Ascending aorta (tissue), 2 donors: Measurements from ENCODE around the gene CPHXL. TPM values are rescaled to one million over a fixed set of nuclear protein-coding genes. Genes with fewer than 3 reads are reported as not detected.
A peak's percentile ranks its signal among the peaks of the same experiment; 100 is the strongest.

ENCODE experiments used
- DNase-seq, 2 donors: peaks; one replicate each; pipeline ENCODE4 v3.0.0-alpha.2; 2019; ENCODE audit warnings: low spot score in 2 of 2
- H3K27ac ChIP-seq, 2 donors: fragments of 200-600 bp; sonication (generic); one replicate each; pipeline ENCODE4 v1.5.1; 2016 to 2017; ENCODE audit warnings: mild to moderate bottlenecking in 1 of 2
- H3K27me3 ChIP-seq: fragments of 200-600 bp; sonication (generic); one replicate; pipeline ENCODE4 v1.5.1; 2017
- H3K36me3 ChIP-seq, 2 donors: fragments of 200-600 bp; sonication (generic); one replicate each; pipeline ENCODE4 v1.5.1; 2016
- H3K4me1 ChIP-seq, 2 donors: fragments of 200-600 bp; sonication (generic); one replicate each; pipeline ENCODE4 v1.5.1; 2016 to 2017; ENCODE audit warnings: mild to moderate bottlenecking in 1 of 2
- H3K4me3 ChIP-seq, 2 donors: fragments of 200-600 bp; sonication (generic); one replicate each; pipeline ENCODE4 v1.5.1; 2016 to 2017; ENCODE audit warnings: mild to moderate bottlenecking in 1 of 2
- H3K9me3 ChIP-seq, 2 donors: fragments of 200-600 bp; sonication (generic); one replicate each; pipeline ENCODE4 v1.5.1; 2016
- intact Hi-C: fragments of 100-400 bp; cut with DNase I; formaldehyde crosslinking; loops from one replicate; pipeline ENCODE4 v1.15.1; 2023
- total RNA-seq: library from RNA; depleted of rRNA; stranded (reverse); fragments of >200 nt; gene quantifications from one replicate; pipeline ENCODE4 v1.1.0, GENCODE V29; 2016
- TF ChIP-seq, protein P1 (sequence below), 3 experiments: fragments of 200-600 bp in 2 of 3; fragments of 450-650 bp in 1 of 3; sonication (generic) in 2 of 3; IDR thresholded peaks; one replicate each; pipeline ENCODE4 v1.5.1; 2016 to 2019; ENCODE audit warnings: antibody characterized with exemption in 3 of 3, mild to moderate bottlenecking in 1 of 3, moderate library complexity in 1 of 3

CPHXL gene
- total RNA-seq, 1 donor from 2014 or later: not detected

DNA sequence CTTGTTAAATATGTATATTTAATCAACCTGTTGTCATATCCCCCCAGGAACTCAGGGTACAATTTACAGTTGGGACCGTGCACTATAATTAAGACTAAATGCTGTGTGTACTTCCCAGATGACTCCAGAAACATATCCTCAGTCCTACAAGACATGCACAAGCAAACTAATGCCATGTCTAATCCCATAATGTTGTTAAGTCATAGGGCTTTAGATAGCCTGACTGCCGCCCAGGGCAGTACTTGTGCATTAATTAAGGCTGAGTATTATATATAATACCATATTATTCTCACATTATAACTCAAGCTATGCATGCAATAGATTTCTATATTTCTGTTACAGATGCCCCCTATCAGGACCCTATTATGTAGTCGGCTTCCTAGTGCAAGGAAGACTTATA, 20.1 kb upstream of the CPHXL start:
- no peaks in the 10 kb centered on the region for H3K36me3 ChIP-seq
- TF ChIP-seq, protein P1, sequence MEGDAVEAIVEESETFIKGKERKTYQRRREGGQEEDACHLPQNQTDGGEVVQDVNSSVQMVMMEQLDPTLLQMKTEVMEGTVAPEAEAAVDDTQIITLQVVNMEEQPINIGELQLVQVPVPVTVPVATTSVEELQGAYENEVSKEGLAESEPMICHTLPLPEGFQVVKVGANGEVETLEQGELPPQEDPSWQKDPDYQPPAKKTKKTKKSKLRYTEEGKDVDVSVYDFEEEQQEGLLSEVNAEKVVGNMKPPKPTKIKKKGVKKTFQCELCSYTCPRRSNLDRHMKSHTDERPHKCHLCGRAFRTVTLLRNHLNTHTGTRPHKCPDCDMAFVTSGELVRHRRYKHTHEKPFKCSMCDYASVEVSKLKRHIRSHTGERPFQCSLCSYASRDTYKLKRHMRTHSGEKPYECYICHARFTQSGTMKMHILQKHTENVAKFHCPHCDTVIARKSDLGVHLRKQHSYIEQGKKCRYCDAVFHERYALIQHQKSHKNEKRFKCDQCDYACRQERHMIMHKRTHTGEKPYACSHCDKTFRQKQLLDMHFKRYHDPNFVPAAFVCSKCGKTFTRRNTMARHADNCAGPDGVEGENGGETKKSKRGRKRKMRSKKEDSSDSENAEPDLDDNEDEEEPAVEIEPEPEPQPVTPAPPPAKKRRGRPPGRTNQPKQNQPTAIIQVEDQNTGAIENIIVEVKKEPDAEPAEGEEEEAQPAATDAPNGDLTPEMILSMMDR (IDR thresholded peaks at IDR 0.05): no peak
- H3K4me1 ChIP-seq: no peaks in the 10 kb centered on the region
- H3K9me3 ChIP-seq: no peaks in the 10 kb centered on the region
- H3K4me3 ChIP-seq: no peak overlapping the region
- H3K27ac ChIP-seq: no peak overlapping the region
- intact Hi-C loops: no loop called here
- no peak for DNase-seq
- no peaks in the 10 kb centered on the region for H3K27me3 ChIP-seq

DNA sequence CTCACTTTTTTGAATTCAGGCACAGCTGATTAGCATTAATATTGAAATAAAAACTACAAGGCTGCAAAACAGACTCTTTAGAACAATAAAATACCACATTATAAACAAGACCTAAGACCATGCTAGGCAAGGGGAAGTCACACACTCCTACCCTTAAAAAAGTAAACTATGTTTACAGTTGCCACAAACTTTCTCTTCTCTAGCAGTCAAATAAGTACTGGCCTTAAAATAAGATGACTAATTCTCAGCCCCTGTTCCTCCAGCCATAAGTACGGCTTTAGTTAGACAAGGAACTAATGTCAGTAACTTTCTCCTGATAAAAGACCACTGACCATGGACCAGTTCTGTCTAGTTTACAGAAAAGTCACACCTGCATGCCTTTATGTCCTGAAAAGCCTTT, 19.5 kb upstream of the CPHXL start:
- H3K9me3 ChIP-seq: no peaks in the 10 kb centered on the region
- H3K27ac ChIP-seq: no peak overlapping the region
- no peaks in the 10 kb centered on the region for H3K36me3 ChIP-seq
- H3K4me1 ChIP-seq: no peaks in the 10 kb centered on the region
- intact Hi-C loops: no loop called here
- TF ChIP-seq, protein P1 (IDR thresholded peaks at IDR 0.05): no peak
- no peaks in the 10 kb centered on the region for H3K27me3 ChIP-seq
- no peak for DNase-seq
- no peak overlapping the region for H3K4me3 ChIP-seq

DNA sequence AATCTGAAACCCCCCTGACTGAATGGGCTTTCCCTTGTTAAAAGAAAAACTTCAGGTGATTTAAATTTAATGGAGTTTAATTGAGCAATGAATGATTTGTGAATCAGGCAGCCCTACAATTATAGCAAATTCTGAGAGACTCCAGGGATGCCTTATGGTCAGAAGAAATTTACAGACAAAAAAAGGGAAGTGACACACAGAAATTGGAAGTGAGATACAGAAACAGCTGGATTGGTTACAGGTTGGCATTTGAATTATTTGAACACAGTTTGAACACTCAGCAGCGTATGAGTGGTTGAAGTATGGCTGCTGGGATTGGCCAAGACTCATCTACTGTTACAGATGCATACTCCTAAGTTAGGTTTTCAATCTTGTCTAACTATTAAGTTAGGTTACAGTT, 19.0 kb upstream of the CPHXL start:
- H3K4me1 ChIP-seq: no peaks in the 10 kb centered on the region
- intact Hi-C loops: no loop called here
- TF ChIP-seq, protein P1 (IDR thresholded peaks at IDR 0.05): no peak
- no peak overlapping the region for H3K27ac ChIP-seq
- DNase-seq: no peak
- no peak overlapping the region for H3K4me3 ChIP-seq
- H3K9me3 ChIP-seq: no peaks in the 10 kb centered on the region
- H3K36me3 ChIP-seq: no peaks in the 10 kb centered on the region
- H3K27me3 ChIP-seq: no peaks in the 10 kb centered on the region

DNA sequence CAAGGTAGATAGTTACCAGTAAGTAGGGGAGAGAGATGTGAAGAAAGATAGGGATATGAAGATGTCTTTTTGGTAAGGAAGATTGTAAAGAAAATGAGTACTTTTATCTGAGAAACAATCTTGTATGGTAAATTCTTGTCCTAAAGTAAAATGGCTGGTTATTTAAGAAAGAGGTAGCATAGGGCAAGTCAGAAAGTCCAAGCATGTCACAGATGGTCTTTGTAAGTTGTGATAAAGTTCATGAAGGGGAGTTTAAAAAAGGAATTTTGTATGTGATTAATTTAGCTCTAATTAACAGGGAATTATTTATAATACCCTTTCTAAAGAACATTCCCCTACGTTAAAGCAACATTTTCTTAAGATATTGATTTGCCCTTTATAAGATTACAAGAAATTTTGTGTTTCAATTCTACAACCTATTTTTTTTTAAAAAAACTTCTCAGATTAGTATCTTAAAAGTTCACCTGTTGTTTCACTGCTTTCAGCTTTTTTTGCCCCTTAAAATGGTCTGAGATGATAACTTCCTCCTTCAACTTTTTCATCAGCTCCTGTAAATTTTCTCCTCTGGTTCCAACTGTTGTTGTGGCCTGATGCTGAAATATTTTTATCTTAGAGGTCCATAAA, 16.2 kb upstream of the CPHXL start:
- Histone ChIP-seq H3K9me3 (no peaks in the 10 kb centered on the region), H3K4me3 (no peak overlapping the region), H3K4me1 (no peaks in the 10 kb centered on the region), H3K27me3 (no peaks in the 10 kb centered on the region), H3K36me3 (no peaks in the 10 kb centered on the region), H3K27ac (no peak overlapping the region)
- TF ChIP-seq, protein P1 (IDR thresholded peaks at IDR 0.05): no peak
- DNase-seq: no peak
- intact Hi-C loops: no loop called here

DNA sequence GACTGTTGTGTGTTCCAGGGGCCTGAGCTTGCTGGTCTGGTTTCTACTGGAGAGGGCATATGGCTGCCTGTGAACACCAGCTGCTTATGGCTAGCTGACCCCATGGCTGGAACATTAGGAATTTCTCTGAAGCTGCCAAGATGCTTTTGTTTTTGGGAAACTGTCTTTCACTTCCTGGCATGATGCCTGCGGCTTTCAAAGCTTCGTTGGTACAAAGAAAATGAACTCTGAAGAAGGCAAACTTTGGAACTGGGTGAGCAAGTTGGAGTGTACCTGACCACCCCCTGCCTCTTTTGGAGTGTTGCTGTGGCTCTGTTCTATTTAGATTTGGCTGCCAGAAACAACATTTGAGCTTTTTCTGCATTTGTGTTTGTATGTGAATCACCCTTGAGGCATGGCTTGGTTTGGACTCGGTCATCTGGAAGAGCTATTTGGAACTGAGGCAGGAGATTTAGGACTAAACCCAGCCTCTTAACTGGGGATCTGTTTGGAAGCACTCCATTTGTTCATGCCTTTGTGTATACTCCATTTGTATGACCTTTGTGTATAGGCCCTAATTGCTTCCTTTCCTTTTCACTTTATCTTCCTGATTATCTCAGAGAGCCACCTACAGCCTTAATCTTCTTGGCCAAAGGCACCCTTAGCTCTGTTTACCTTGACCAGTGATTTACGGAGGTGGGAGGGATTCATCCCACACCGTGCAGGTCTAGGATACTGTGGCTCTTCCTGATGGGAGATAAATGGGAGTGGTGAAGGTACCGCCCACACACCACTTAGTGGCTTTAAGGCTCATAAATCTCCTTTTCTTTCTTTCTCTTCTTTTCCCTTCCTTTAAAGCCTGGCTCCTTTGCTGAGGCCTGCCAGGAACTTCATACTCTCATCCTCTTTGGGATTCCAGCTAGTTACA, 7.3 kb upstream of the CPHXL start:
- Histone ChIP-seq H3K27ac (peak overlapping the region; percentile 59 to 77), H3K36me3 (no peaks in the 10 kb centered on the region), H3K4me1 (peaks cover 2 to 13% of the 10 kb centered on the region in 2 donors), H3K9me3 (no peaks in the 10 kb centered on the region), H3K27me3 (no peaks in the 10 kb centered on the region), H3K4me3 (peak overlapping the region in 1 of 2 donors; percentile 10)
- TF ChIP-seq, protein P1 (IDR thresholded peaks at IDR 0.05): no peak
- DNase-seq: peak in 1 of 2 donors; percentile 69
- intact Hi-C loops: no loop called here
